HG03045 (cell line): Measurements from ENCODE around the gene ACSS2.

ENCODE experiments used
- ATAC-seq: cut with Tn5 transposase; IDR thresholded peaks from one replicate; pipeline ENCODE4 v1.9.1; 2021; ENCODE audit warnings: mild to moderate bottlenecking, moderate library complexity; ENCODE audit not compliant: unreplicated experiment

ACSS2 gene

GRCh38 chr20:34907616-34908469 lies 31.4 kb downstream of the ACSS2 start:
- no peak for ATAC-seq

- ATAC-seq: no peak
Observed at GRCh38 chr20:34915131-34915530, 38.7 kb downstream of the ACSS2 start.

GRCh38 chr20:34915749-34916455 lies 39.5 kb downstream of the ACSS2 start:
- no peak for ATAC-seq

GRCh38 chr20:34916774-34917354 lies 40.5 kb downstream of the ACSS2 start:
- ATAC-seq: no peak

- ATAC-seq: no peak
Observed at GRCh38 chr20:34920055-34920454, 43.6 kb downstream of the ACSS2 start.

- no peak for ATAC-seq
Observed at GRCh38 chr20:34921436-34921835, 45.0 kb downstream of the ACSS2 start.

GRCh38 chr20:34922654-34923381 lies 46.4 kb downstream of the ACSS2 start:
- ATAC-seq: no peak

- ATAC-seq: no peak
Observed at GRCh38 chr20:34923414-34923813, 47.0 kb downstream of the ACSS2 start.

GRCh38 chr20:34925341-34925740 lies 48.9 kb downstream of the ACSS2 start:
- no peak for ATAC-seq

- ATAC-seq: no peak
Observed at GRCh38 chr20:34925981-34926380, 49.6 kb downstream of the ACSS2 start.

GRCh38 chr20:34926581-34926980 lies 50.2 kb downstream of the ACSS2 start:
- ATAC-seq: no peak

- no peak for ATAC-seq
Observed at GRCh38 chr20:34927736-34928135, 51.3 kb downstream of the ACSS2 start.

GRCh38 chr20:34928411-34928810 lies 52.0 kb downstream of the ACSS2 start:
- ATAC-seq: no peak

- ATAC-seq: no peak
Observed at GRCh38 chr20:34931771-34932170, 55.4 kb downstream of the ACSS2 start.

- ATAC-seq: no peak
Observed at GRCh38 chr20:34938466-34939163, 62.2 kb downstream of the ACSS2 start.

GRCh38 chr20:34940081-34940481 lies 63.7 kb downstream of the ACSS2 start:
- ATAC-seq: no peak

GRCh38 chr20:34941226-34941625 lies 64.8 kb downstream of the ACSS2 start:
- ATAC-seq: no peak

GRCh38 chr20:34942301-34942700 lies 65.9 kb downstream of the ACSS2 start:
- no peak for ATAC-seq

- ATAC-seq: no peak
Observed at GRCh38 chr20:34943808-34944567, 67.6 kb downstream of the ACSS2 start.
